Globus pallidus (tissue), 1 donor: Measurements from ENCODE around the gene OR13C8.

Experiments
- DNase-seq: peaks from one replicate; pipeline ENCODE4 v3.0.0-alpha.2; 2015; ENCODE audit warnings: low spot score

The OR13C8 gene

GRCh38 chr9:104617418-104617817, 48.5 kb downstream of the OR13C8 start:
- DNase-seq = no peak

GRCh38 chr9:104618104-104618503, 49.1 kb downstream of the OR13C8 start, which contains the start of gene OR13C9:
TSS of gene OR13C9 (minus strand) at chr9:104618204. CDS start at chr9:104618204, 0 bp downstream.
- DNase-seq = no peak
